AG09319 (cell line): Measurements from ENCODE around the gene HARS2.
"Not testable (repeated sequence)": the region's sequence is repeated elsewhere in the genome, so short reads cannot be mapped to it uniquely, and the experiment has no call there.

Experiments
- DNase-seq: peaks from one replicate; pipeline ENCODE4 v3.0.0-alpha.2; 2010; ENCODE audit warnings: low read depth; ENCODE audit errors: extremely low read depth
- TF ChIP-seq, protein P1 (sequence below): IDR thresholded peaks from 2 replicates; pipeline ENCODE4 v1.5.1; 2011; ENCODE audit warnings: low read depth, mild to moderate bottlenecking, inconsistent platforms, low read length, moderate library complexity

HARS2 gene, protein sequence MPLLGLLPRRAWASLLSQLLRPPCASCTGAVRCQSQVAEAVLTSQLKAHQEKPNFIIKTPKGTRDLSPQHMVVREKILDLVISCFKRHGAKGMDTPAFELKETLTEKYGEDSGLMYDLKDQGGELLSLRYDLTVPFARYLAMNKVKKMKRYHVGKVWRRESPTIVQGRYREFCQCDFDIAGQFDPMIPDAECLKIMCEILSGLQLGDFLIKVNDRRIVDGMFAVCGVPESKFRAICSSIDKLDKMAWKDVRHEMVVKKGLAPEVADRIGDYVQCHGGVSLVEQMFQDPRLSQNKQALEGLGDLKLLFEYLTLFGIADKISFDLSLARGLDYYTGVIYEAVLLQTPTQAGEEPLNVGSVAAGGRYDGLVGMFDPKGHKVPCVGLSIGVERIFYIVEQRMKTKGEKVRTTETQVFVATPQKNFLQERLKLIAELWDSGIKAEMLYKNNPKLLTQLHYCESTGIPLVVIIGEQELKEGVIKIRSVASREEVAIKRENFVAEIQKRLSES

DNA sequence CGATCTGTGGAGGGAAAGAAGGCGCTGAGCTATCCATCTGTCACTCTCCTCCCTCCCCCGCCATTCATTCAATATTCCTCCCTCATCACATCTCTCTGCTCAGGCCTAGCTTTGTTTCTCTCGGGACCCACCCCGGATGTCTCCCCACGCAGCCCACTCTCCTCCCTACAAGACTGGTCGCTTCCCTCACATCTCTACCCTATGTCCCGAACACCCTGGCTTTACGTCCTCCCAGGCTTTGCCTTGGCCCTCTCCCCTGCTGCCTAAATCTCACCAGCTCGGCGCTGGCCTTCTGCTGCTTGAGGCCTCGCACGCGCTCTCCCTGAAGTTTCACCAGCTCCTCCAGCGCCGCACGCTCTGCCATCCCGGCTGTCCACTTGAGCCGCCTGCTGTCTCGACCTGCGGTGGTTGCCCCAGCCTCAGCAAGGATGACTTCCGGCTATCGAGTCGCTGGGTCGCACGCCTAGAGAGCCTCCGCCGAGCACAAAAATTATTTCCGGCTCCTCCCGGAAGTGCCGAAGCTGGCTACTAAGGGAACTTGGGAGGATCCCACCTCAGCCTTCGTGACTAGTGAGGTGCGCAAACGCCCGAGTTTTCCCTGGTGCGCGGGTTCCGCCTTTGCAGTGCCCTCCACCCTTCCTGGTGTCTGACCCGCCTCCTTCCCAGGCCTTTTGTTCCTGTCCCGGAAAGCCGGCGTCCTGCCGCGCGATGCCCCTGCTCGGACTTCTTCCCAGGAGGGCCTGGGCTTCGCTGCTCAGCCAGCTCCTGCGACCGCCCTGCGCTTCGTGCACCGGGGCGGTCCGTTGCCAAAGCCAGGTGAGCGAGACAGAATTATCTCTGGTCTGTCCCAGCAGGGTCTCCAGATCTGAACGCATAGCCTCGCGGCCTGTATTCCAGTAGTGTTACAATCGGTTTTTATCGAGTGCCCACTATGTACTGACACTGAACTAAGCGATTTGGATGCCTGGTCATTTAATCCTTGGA, at the start of gene HARS2, which contains the start of gene HARS1:
TSS of gene HARS2 (plus strand) at position 515 of the 984 bp plus-strand sequence. CDS start at position 709, 194 bp downstream.
TSS of gene HARS1 (minus strand) at position 430 of the 984 bp plus-strand sequence. CDS start at position 364, 66 bp downstream.
- peak; percentile 86 for DNase-seq
- TF ChIP-seq, protein P1, sequence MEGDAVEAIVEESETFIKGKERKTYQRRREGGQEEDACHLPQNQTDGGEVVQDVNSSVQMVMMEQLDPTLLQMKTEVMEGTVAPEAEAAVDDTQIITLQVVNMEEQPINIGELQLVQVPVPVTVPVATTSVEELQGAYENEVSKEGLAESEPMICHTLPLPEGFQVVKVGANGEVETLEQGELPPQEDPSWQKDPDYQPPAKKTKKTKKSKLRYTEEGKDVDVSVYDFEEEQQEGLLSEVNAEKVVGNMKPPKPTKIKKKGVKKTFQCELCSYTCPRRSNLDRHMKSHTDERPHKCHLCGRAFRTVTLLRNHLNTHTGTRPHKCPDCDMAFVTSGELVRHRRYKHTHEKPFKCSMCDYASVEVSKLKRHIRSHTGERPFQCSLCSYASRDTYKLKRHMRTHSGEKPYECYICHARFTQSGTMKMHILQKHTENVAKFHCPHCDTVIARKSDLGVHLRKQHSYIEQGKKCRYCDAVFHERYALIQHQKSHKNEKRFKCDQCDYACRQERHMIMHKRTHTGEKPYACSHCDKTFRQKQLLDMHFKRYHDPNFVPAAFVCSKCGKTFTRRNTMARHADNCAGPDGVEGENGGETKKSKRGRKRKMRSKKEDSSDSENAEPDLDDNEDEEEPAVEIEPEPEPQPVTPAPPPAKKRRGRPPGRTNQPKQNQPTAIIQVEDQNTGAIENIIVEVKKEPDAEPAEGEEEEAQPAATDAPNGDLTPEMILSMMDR, result peak; percentile 17

DNA sequence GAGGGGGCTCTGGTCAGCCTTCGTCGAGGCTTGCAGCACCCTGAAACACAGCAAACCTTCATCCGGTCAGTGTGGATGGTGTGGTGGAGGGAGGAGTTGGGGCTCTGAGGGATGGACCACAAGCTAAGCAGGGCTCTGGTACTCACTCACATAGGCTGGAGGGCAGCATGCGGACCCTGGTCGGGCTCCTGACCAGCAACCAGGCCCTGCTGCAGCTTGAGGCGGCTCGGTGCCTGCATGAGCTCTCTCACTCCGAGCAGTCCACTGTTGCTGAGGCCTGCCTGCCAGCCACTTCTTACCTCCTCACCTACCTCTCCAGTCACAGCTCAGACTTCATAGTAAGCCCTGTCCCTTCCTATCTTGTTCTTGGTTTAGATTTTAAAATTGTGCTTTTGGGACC, 49.5 kb upstream of the HARS2 start:
- TF ChIP-seq, protein P1, result no peak
- no peak for DNase-seq

DNA sequence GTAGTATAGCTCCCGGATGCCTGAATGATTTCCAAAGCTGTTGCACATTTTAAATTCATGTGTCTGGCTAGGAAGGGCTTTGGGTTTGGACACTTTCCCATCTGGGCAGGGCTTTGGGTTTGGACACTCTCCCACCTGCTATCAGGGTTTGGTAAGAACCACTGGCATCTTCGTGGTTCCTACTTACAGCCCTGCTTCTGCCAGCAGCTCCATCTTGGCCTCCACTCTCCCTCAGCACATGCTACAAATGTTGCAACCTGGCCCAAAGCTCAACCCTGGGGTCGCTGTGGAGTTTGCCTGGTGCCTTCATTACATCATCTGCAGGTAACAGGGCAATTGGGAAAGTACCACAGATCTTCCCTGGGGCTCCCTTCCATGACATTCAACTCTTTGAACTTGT, 48.5 kb upstream of the HARS2 start:
- DNase-seq, result peak; percentile 73
- TF ChIP-seq, protein P1, result no peak

DNA sequence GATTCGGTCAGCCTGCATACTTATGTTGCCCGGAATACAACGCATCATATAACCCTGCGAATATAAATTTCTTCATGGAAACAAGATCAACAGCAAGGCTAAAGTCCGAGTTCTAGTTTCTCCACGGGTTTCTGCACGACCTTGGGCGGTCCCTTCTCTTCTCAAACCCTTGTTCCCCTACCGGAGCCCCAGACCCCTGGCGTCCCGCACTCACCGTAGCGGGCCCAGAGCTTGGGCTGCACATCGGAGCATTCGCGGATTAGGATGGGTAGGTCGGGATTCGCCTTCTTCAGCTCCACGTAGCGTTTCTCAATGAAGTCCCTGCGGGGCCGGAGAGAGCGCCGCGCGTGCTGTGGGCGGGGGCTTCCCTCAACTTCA, 44.2 kb upstream of the HARS2 start:
- no peak for DNase-seq
- TF ChIP-seq, protein P1, result no peak

DNA sequence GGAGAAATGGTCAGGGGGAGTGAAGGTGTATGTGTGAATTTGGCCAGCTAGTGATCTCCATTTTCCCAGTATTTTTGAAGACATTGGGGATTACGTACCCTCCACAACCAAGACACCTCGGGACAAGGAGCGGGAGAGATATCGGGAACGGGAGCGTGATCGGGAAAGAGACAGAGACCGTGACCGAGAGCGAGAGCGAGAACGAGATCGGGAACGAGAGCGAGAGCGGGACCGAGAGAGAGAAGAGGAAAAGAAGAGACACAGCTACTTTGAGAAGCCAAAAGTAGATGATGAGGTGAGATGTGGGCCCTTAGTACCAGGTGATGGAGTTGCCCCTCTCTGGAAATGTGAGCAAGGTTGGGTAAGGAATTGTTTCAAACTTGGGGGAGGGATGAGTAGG, 32.4 kb upstream of the HARS2 start:
- no peak for DNase-seq
- TF ChIP-seq, protein P1, result no peak

DNA sequence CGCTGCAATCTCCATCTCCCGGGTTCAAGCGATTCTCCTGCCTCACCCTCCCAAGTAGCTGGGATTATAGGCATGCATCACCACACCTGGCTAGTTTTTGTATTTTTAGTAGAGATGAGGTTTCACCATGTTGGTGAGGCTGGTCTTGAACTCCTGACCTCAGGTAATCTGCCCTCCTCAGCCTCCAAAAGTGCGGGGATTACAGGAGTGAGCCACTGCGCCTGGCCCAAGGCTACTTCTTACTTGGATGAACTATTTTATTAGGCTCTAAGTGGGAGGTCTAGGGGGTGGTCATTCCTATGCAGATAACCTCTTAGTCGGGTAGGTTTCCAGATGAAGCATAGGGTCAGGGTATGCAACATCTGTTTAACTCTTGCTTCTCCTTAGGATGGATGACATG, 30.9 kb upstream of the HARS2 start:
- not testable (repeated sequence) for DNase-seq

DNA sequence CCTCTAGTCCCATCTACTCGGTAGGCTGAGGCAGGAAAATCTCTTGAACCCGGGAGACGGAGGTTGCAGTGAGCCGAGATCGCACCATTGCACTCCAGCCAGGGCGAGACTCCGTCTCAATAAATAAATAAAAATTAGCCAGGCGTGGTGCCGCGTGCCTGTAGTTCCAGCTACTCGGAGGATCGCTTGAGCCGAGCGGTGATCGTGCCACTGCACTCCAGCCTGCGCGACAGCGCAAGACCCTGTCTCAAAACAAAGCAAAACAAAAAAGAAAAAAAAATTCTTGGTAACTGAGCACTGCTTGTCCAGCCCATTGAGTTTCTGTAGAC, 27.3 kb upstream of the HARS2 start:
- DNase-seq, result no peak
- TF ChIP-seq, protein P1, result no peak
